Naive thymus-derived CD4-positive, alpha-beta T cell (primary cell): ENCODE results near the gene ZNF346. TPM values are rescaled to one million over a fixed set of nuclear protein-coding genes. Genes with fewer than 3 reads are reported as not detected.
A peak's percentile ranks its signal among the peaks of the same experiment; 100 is the strongest.
"Not testable (repeated sequence)": the region's sequence is repeated elsewhere in the genome, so short reads cannot be mapped to it uniquely, and the experiment has no call there.

Source experiments
- ATAC-seq: fragments of 150-1000 bp; cut with Tn5 transposase; 2 replicates; pipeline ENCODE4 v1.10.0; 2021; ENCODE audit warnings: mild to moderate bottlenecking, moderate library complexity
- CTCF ChIA-PET: fragments of 350-600 bp; sonication (Branson Sonifier 250); formaldehyde crosslinking; loops from one replicate; lab custom pipeline; 2021; ENCODE audit warnings: antibody characterized with exemption; lab: Charles Lee
- POLR2A ChIA-PET: fragments of 350-600 bp; sonication (Branson Sonifier 250); formaldehyde crosslinking; loops from one replicate; lab custom pipeline; 2021; ENCODE audit warnings: antibody characterized with exemption, inconsistent platforms; lab: Charles Lee
- DNase-seq, 9 donors: peaks; one replicate each; pipeline versions ENCODE4 v3.0.0 to v3.0.0-alpha.2; 2020 to 2022; ENCODE audit warnings: mixed read lengths in 1 of 9
- H3K27ac ChIP-seq: one replicate; pipeline ENCODE4 v1.7.0; 2013; ENCODE audit warnings: mild to moderate bottlenecking, low read depth, low read length, moderate library complexity
- H3K27me3 ChIP-seq, 2 donors: one replicate each; pipeline ENCODE4 v1.7.0; 2013; ENCODE audit warnings: low read length in 2 of 2, mild to moderate bottlenecking in 2 of 2, moderate library complexity in 2 of 2; ENCODE audit not compliant: control insufficient read depth in 2 of 2, insufficient read depth in 2 of 2
- H3K36me3 ChIP-seq, 3 experiments: 1 replicate in 2 of 3; 2 replicates in 1 of 3; pipeline ENCODE4 v1.7.0; 2013; ENCODE audit warnings: low read length in 3 of 3, mild to moderate bottlenecking in 3 of 3, moderate library complexity in 1 of 3; ENCODE audit not compliant: insufficient read depth in 3 of 3, control insufficient read depth in 2 of 3
- H3K4me1 ChIP-seq, 2 donors: one replicate each; pipeline ENCODE4 v1.7.0; 2013; ENCODE audit warnings: low read length in 2 of 2, mild to moderate bottlenecking in 2 of 2, moderate library complexity in 1 of 2; ENCODE audit not compliant: control insufficient read depth in 2 of 2, insufficient read depth in 2 of 2
- H3K4me3 ChIP-seq: 2 replicates; pipeline ENCODE4 v1.7.0; 2013; ENCODE audit warnings: mild to moderate bottlenecking, low read length
- H3K9me3 ChIP-seq, 3 experiments: 1 replicate in 2 of 3; 2 replicates in 1 of 3; pipeline ENCODE4 v1.7.0; 2013; ENCODE audit warnings: low read length in 3 of 3; ENCODE audit not compliant: control insufficient read depth in 2 of 3
- H3K27ac Mint-ChIP-seq, 9 donors: one replicate each; pipeline ENCODE4 v1.8.0; 2020 to 2022; ENCODE audit warnings: mixed read lengths in 9 of 9, mild to moderate bottlenecking in 8 of 9, moderate library complexity in 5 of 9, inconsistent platforms in 2 of 9
- H3K27me3 Mint-ChIP-seq, 5 donors: one replicate each; pipeline ENCODE4 v1.8.0; 2021 to 2022; ENCODE audit warnings: mixed read lengths in 5 of 5, mild to moderate bottlenecking in 1 of 5
- H3K36me3 Mint-ChIP-seq, 5 donors: one replicate each; pipeline ENCODE4 v1.8.0; 2020 to 2022; ENCODE audit warnings: mixed read lengths in 5 of 5, mild to moderate bottlenecking in 3 of 5, inconsistent platforms in 1 of 5
- H3K4me1 Mint-ChIP-seq, 7 donors: one replicate each; pipeline ENCODE4 v1.8.0; 2020 to 2022; ENCODE audit warnings: mixed read lengths in 7 of 7, mild to moderate bottlenecking in 3 of 7, inconsistent platforms in 1 of 7
- H3K4me3 Mint-ChIP-seq, 10 donors: one replicate each; pipeline ENCODE4 v1.8.0; 2020 to 2022; ENCODE audit warnings: mild to moderate bottlenecking in 10 of 10, mixed read lengths in 10 of 10, moderate library complexity in 6 of 10, inconsistent platforms in 2 of 10
- H3K9me3 Mint-ChIP-seq, 11 donors: one replicate each; pipeline ENCODE4 v1.8.0; 2020 to 2022; ENCODE audit warnings: mixed read lengths in 11 of 11, mild to moderate bottlenecking in 4 of 11, inconsistent platforms in 1 of 11, moderate library complexity in 1 of 11
- intact Hi-C, 2 donors: fragments of 100-400 bp; cut with micrococcal nuclease; formaldehyde crosslinking; loops; one replicate each; pipeline ENCODE4 v1.15.1; 2023
- polyA plus RNA-seq, 2 donors: library from polyadenylated mRNA; unstranded; fragments of 300-500 nt; fragmentation: Illumina TruSeq; gene quantifications; one replicate each; pipeline ENCODE4 v1.2.3, GENCODE V29; 2021
- total RNA-seq, 6 experiments: library from RNA in 5 of 6; stranded (reverse) in 5 of 6; gene quantifications; 1 replicate in 5 of 6; 2 replicates in 1 of 6; pipeline ENCODE4 v1.2.3 and lab custom pipeline; 2021 to 2026

The ZNF346 gene
- total and polyA plus RNA-seq, 7 experiments from 2014 or later = 13.4 to 28.2 (median 23.9) TPM

- Mint-ChIP-seq H3K9me3 (peaks cover 0 to 24% (median 3%) of the 10 kb centered on the region in 11 donors), H3K4me1 (peaks cover 31 to 56% (median 38%) of the 10 kb centered on the region in 7 donors), H3K27me3 (no peaks in the 10 kb centered on the region), H3K27ac (no peak overlapping the region), H3K4me3 (no peak overlapping the region), H3K36me3 (peaks cover 0 to 30% (median 28%) of the 10 kb centered on the region in 5 donors)
- H3K4me1 ChIP-seq = peaks cover 0 to 5% of the 10 kb centered on the region in 2 donors
- CTCF ChIA-PET = no interaction called here
- no peaks in the 10 kb centered on the region for H3K27me3 ChIP-seq
- H3K27ac ChIP-seq = no peak overlapping the region
- no peak for ATAC-seq
- intact Hi-C loops = no loop called here
- no peak overlapping the region for H3K4me3 ChIP-seq
- H3K36me3 ChIP-seq = no peaks in the 10 kb centered on the region
- H3K9me3 ChIP-seq = no peaks in the 10 kb centered on the region
- POLR2A ChIA-PET = no interaction called here
- no peak for DNase-seq
Observed at GRCh38 chr5:176995122-176995490, 27.4 kb upstream of the ZNF346 start.

- Mint-ChIP-seq H3K27me3 (no peaks in the 10 kb centered on the region), H3K4me3 (peak overlapping the region in 2 of 10 donors; percentile 4 to 7), H3K4me1 (peaks cover 30 to 62% (median 42%) of the 10 kb centered on the region in 7 donors), H3K27ac (peak overlapping the region in 2 of 9 donors; percentile 38 to 84), H3K9me3 (peaks cover 0 to 24% (median 3%) of the 10 kb centered on the region in 11 donors), H3K36me3 (peaks cover 0 to 35% (median 28%) of the 10 kb centered on the region in 5 donors)
- ChIA-PET CTCF (no interaction called here), POLR2A (interaction anchor here (1.2 kb wide), 1 partner anchor 24 kb away, joined by 3 read pairs; no protein-coding TSS in a partner anchor)
- DNase-seq (no peak), ATAC-seq (peak; percentile 62)
- intact Hi-C loops = loop anchor here in 1 of 2 donors (1.0 kb wide), 1 partner anchor 16 kb away; no protein-coding TSS in a partner anchor
- no peaks in the 10 kb centered on the region for H3K9me3 ChIP-seq
- H3K27ac ChIP-seq = no peak overlapping the region
- H3K36me3 ChIP-seq = no peaks in the 10 kb centered on the region
- H3K4me3 ChIP-seq = no peak overlapping the region
- no peaks in the 10 kb centered on the region for H3K27me3 ChIP-seq
- peaks cover 0 to 5% of the 10 kb centered on the region in 2 donors for H3K4me1 ChIP-seq
Observed at GRCh38 chr5:176995896-176996767, 26.4 kb upstream of the ZNF346 start.

- peaks cover 0 to 5% of the 10 kb centered on the region in 2 donors for H3K4me1 ChIP-seq
- ChIA-PET POLR2A (interaction anchor here (0.6 to 1.2 kb wide), 2 partner anchors 23 to 45 kb away, joined by 3 to 5 read pairs; no protein-coding TSS in a partner anchor), CTCF (no interaction called here)
- H3K9me3 ChIP-seq = no peaks in the 10 kb centered on the region
- intact Hi-C loops = loop anchor here (1.0 kb wide), 2 partner anchors 9 to 16 kb away; no protein-coding TSS in a partner anchor
- Mint-ChIP-seq H3K27ac (peak overlapping the region in 3 of 9 donors; percentile 37 to 84 (median 38)), H3K27me3 (no peaks in the 10 kb centered on the region), H3K4me3 (peak overlapping the region in 2 of 10 donors; percentile 1 to 4), H3K36me3 (peaks cover 0 to 39% (median 27%) of the 10 kb centered on the region in 5 donors), H3K9me3 (peaks cover 0 to 24% (median 3%) of the 10 kb centered on the region in 11 donors), H3K4me1 (peaks cover 28 to 63% (median 43%) of the 10 kb centered on the region in 7 donors)
- DNase-seq (no peak), ATAC-seq (no peak)
- no peak overlapping the region for H3K27ac ChIP-seq
- H3K27me3 ChIP-seq = no peaks in the 10 kb centered on the region
- H3K36me3 ChIP-seq = no peaks in the 10 kb centered on the region
- no peak overlapping the region for H3K4me3 ChIP-seq
Observed at GRCh38 chr5:176996780-176997179, 25.7 kb upstream of the ZNF346 start.

GRCh38 chr5:176998828-176999227 is 23.7 kb upstream of the ZNF346 start:
- no peak overlapping the region for H3K27ac ChIP-seq
- CTCF ChIA-PET = no interaction called here
- intact Hi-C loops = no loop called here
- no peaks in the 10 kb centered on the region for H3K36me3 ChIP-seq
- no peak for ATAC-seq
- H3K36me3 Mint-ChIP-seq = peaks cover 0 to 39% (median 24%) of the 10 kb centered on the region in 5 donors
- H3K27me3 Mint-ChIP-seq = no peaks in the 10 kb centered on the region
- no peaks in the 10 kb centered on the region for H3K9me3 ChIP-seq
- POLR2A ChIA-PET = no interaction called here
- H3K4me3 Mint-ChIP-seq = no peak overlapping the region
- H3K9me3 Mint-ChIP-seq = peaks cover 0 to 23% (median 3%) of the 10 kb centered on the region in 11 donors
- peaks cover 32 to 66% (median 51%) of the 10 kb centered on the region in 7 donors for H3K4me1 Mint-ChIP-seq
- H3K4me1 ChIP-seq = peaks cover 3 to 9% of the 10 kb centered on the region in 2 donors
- DNase-seq = no peak
- H3K4me3 ChIP-seq = no peak overlapping the region
- peak overlapping the region in 1 of 9 donors; percentile 17 for H3K27ac Mint-ChIP-seq
- H3K27me3 ChIP-seq = no peaks in the 10 kb centered on the region

- ATAC-seq, POLR2A ChIA-PET, H3K36me3 ChIP-seq, intact Hi-C loops, H3K27me3 ChIP-seq, H3K4me3 ChIP-seq, DNase-seq, H3K9me3 ChIP-seq, H3K27ac ChIP-seq, H3K4me3 Mint-ChIP-seq, CTCF ChIA-PET, H3K27me3 Mint-ChIP-seq: not testable (repeated sequence)
- H3K9me3 Mint-ChIP-seq = peaks cover 0 to 16% (median 2%) of the 10 kb centered on the region in 11 donors
- peaks cover 8 to 12% of the 10 kb centered on the region in 2 donors for H3K4me1 ChIP-seq
- H3K36me3 Mint-ChIP-seq = peaks cover 0 to 33% (median 20%) of the 10 kb centered on the region in 5 donors
- peaks cover 32 to 66% (median 56%) of the 10 kb centered on the region in 7 donors for H3K4me1 Mint-ChIP-seq
- peak overlapping the region in 1 of 9 donors; percentile 26 for H3K27ac Mint-ChIP-seq
Observed at GRCh38 chr5:176999526-176999925, 23.0 kb upstream of the ZNF346 start.

- Histone ChIP-seq H3K4me3 (no peak overlapping the region), H3K27me3 (no peaks in the 10 kb centered on the region), H3K27ac (no peak overlapping the region), H3K9me3 (no peaks in the 10 kb centered on the region), H3K4me1 (peaks cover 18% of the 10 kb centered on the region in 2 donors), H3K36me3 (peaks cover 0 to 7% (median 0%) of the 10 kb centered on the region in 3 experiments)
- H3K27ac Mint-ChIP-seq = peak overlapping the region in 2 of 9 donors; percentile 32 to 69
- ChIA-PET POLR2A (interaction anchor here (2.1 kb wide), 1 partner anchor 18 kb away, joined by 9 read pairs; the partner anchor contains the start of gene ZNF346), CTCF (interaction anchor here (0.6 kb wide), 1 partner anchor 24 kb away, joined by 3 read pairs; no protein-coding TSS in a partner anchor)
- H3K36me3 Mint-ChIP-seq = peaks cover 0 to 16% (median 7%) of the 10 kb centered on the region in 5 donors
- peak overlapping the region in 6 of 10 donors; percentile 17 to 90 (median 34) for H3K4me3 Mint-ChIP-seq
- H3K9me3 Mint-ChIP-seq = peaks cover 0 to 6% (median 4%) of the 10 kb centered on the region in 11 donors
- peaks cover 20 to 53% (median 36%) of the 10 kb centered on the region in 7 donors for H3K4me1 Mint-ChIP-seq
- intact Hi-C loops = loop anchor here in 1 of 2 donors (2.0 kb wide), 1 partner anchor 19 kb away; no protein-coding TSS in a partner anchor
- no peaks in the 10 kb centered on the region for H3K27me3 Mint-ChIP-seq
- ATAC-seq = no peak
- no peak for DNase-seq
Observed at GRCh38 chr5:177003649-177004048, 18.8 kb upstream of the ZNF346 start.
